ENCODE data around the gene NR4A3. TPM values are rescaled to one million over a fixed set of nuclear protein-coding genes. Genes with fewer than 3 reads are reported as not detected.

Gene NR4A3
- total RNA-seq, 4 donors from 2014 or later, result 2.9 to 8.8 (median 4.5) TPM

DNA sequence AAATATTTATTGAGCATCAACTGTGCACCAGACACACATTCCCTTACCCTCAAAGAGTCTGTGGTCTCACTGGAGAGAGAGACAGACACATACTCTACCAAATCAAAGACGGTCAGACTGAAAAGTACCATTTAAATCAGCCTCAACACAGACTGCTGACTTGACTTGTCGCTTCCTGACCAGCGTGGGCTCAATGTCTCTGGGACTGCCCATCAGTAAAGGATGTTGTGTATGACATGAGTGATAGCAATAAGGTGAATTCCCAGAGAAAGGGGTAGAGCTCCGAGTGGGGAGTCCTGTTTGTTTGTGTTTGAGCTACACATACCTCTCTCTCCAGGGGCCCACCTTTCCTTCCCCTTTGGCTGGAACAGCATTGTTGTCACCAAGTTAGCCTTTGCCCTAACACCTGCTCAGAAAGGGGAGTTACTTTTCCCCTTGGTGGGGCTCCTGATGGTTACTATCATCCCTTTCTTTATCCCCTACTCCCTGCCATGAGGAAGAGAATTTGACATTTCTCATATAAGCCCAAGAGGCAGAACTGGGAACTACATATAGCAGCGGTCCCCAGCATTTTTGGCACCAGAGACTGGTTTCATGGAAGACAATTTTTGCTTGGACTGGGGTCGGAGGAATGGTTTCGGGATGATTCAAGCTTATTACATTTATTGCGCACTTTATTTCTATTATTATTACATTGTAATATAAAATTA, 33.9 kb downstream of the NR4A3 start:
- TF ChIP-seq, protein P1, sequence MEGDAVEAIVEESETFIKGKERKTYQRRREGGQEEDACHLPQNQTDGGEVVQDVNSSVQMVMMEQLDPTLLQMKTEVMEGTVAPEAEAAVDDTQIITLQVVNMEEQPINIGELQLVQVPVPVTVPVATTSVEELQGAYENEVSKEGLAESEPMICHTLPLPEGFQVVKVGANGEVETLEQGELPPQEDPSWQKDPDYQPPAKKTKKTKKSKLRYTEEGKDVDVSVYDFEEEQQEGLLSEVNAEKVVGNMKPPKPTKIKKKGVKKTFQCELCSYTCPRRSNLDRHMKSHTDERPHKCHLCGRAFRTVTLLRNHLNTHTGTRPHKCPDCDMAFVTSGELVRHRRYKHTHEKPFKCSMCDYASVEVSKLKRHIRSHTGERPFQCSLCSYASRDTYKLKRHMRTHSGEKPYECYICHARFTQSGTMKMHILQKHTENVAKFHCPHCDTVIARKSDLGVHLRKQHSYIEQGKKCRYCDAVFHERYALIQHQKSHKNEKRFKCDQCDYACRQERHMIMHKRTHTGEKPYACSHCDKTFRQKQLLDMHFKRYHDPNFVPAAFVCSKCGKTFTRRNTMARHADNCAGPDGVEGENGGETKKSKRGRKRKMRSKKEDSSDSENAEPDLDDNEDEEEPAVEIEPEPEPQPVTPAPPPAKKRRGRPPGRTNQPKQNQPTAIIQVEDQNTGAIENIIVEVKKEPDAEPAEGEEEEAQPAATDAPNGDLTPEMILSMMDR (IDR thresholded peaks at IDR 0.05; ENCODE audit: low read depth), result no peak

DNA sequence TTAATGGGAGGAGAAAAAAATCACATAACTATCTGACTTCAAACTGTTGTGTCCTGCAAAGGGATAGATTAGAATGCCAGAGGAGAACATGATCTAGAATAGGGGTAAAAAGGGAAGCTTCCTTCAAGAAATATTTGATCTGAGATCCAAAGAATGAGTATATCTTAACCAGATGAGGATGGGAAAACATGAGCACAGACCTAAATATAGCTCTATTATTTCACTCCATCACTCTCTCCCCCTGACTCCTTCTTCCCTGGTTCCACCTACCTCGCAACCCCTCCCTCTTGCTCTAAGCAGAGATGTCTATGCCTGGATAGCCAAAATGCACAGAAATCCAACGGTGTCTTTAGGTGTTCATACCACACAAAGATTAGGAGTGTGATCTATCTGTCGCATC, 36.4 kb downstream of the NR4A3 start:
- TF ChIP-seq, protein P1 (IDR thresholded peaks at IDR 0.05; ENCODE audit: low read depth), result no peak

DNA sequence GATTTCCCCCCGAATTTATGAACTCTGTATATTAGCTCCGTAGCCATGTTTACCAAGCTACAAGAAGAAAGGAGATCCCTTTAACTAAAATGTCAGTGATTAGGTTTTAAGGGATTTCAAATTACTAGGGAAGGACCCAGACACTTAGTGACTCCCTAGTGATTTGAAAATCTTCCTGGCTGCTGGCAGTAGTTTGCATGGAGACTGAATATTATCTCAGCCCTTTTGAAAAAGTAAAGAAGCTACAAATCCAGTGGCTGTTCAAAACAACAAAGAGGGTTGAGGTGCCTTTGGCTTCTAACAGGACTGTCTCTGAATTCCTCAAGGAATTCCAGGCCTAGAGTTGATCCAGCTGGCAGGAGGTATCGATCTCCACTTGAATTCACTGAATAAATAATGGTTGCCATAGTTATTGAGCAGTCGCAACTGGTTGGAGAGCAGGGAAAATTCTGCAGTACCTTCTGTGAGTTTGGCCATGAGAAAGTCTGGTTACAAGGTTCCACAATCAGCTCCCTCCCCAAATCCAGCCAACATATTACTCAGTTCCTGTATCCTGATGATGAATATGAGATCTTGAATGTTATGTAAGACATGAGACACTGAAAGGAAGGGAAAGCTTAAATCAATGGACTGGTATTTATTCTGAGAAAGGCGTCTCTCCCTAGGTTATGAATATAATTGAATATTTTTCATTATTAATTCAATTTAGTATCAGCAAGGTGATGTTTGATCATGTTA, 37.7 kb downstream of the NR4A3 start:
- TF ChIP-seq, protein P1 (IDR thresholded peaks at IDR 0.05; ENCODE audit: low read depth), result no peak

- TF ChIP-seq, protein P1 (IDR thresholded peaks at IDR 0.05; ENCODE audit: low read depth), result no peak
Measured at GRCh38 chr9:99860266-99860665, 38.6 kb downstream of the NR4A3 start.

DNA sequence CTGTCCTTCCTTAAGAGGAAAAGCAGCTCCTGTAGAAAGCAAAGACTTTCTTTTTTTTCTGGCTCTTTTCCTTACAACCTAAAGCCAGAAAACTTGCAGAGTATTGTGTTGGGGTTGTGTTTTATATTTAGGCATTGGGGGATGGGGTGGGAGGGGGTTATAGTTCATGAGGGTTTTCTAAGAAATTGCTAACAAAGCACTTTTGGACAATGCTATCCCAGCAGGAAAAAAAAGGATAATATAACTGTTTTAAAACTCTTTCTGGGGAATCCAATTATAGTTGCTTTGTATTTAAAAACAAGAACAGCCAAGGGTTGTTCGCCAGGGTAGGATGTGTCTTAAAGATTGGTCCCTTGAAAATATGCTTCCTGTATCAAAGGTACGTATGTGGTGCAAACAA, 42.3 kb downstream of the NR4A3 start:
- TF ChIP-seq, protein P1 (IDR thresholded peaks at IDR 0.05; ENCODE audit: low read depth), result no peak

GRCh38 chr9:99866398-99866797, 44.7 kb downstream of the NR4A3 start:
- TF ChIP-seq, protein P1 (IDR thresholded peaks at IDR 0.05; ENCODE audit: low read depth), result no peak

DNA sequence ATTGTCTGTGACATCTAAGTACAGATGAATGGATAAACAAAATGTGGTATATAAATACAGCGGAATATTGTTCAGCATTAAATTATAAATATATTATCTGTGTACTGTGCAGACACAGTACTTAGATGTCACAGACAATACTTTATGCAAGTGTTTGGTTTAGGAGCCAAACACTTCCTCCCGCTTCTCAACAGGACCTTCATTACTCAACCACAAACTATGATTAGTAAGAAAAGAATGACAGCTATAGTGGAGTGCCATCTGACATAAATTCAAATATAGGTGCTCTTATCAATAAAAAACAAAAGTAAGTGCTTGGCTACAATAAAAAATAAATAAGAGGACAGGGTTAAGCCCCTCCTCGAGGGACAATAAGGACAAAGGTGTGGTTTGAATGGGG, 45.9 kb downstream of the NR4A3 start:
- TF ChIP-seq, protein P1 (IDR thresholded peaks at IDR 0.05; ENCODE audit: low read depth), result no peak

Data from subcutaneous adipose tissue (tissue), 4 donors.